ENCODE results near the gene SH3GLB2. TPM values are rescaled to one million over a fixed set of nuclear protein-coding genes. Genes with fewer than 3 reads are reported as not detected.
"Not testable (repeated sequence)": the region's sequence is repeated elsewhere in the genome, so short reads cannot be mapped to it uniquely, and the experiment has no call there.

Gene SH3GLB2
- total and polyA plus RNA-seq, 2 donors (not counting 1 experiment from before 2014, with no cell fraction given), result 27.3 to 42.3 TPM

DNA sequence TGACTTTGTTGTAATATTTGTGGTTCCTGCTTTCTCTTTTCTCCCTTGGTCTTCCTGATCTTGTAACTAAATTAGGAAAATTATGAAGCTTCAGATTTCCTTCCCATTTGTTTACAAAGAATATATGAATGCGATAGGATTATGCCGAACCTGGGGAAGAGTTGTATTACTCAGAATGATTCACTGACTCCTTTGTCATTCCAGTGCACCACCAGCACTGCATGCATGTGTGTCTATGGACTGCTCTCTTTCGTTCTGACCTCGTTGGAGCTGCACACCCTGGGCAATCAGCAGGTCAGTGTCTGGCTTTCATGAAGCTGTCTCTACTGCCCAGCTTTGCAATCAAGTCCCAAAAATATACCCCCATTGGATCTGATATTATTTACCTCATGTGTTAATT is 55.2 kb downstream of the SH3GLB2 start:
- Histone ChIP-seq H3K9ac (ENCODE audit: insufficient read depth, low read length) (no peak overlapping the region), H3K9me3 (ENCODE audit: control insufficient read depth, insufficient read depth, low read depth, low read length) (no peaks in the 10 kb centered on the region), H3K4me2 (ENCODE audit: extremely low read depth, insufficient read depth, low read length) (peak overlapping the region; percentile 4), H3K36me3 (ENCODE audit: control insufficient read depth, insufficient read depth, low read length) (peaks cover 15% of the 10 kb centered on the region), H3K4me1 (ENCODE audit: control insufficient read depth, extremely low read depth, insufficient read depth, low read length) (no peaks in the 10 kb centered on the region), H3K27me3 (ENCODE audit: control insufficient read depth, insufficient read depth, low read length) (no peaks in the 10 kb centered on the region), H4K20me1 (ENCODE audit: control insufficient read depth, extremely low read depth, insufficient read depth, low read length) (no peaks in the 10 kb centered on the region), H3K27ac (ENCODE audit: insufficient read depth, low read length) (no peak overlapping the region), H2AFZ (ENCODE audit: low read length) (no peak overlapping the region), H3K79me2 (ENCODE audit: control insufficient read depth, insufficient read depth, low read length) (no peaks in the 10 kb centered on the region), H3K4me3 (replicated peaks in 1 of 4; ENCODE audit: control extremely low read depth in 1 of 4, insufficient read depth in 1 of 4, low read depth in 3 of 4, low read length in 4 of 4) (no peak overlapping the region)
- peak; percentile 66 to 77 for DNase-seq (ENCODE audit: low read depth in 2 of 2)
- no peak for TF ChIP-seq EZH2 (IDR thresholded peaks at IDR 0.05; ENCODE audit: low read length, missing control alignments)
- TF ChIP-seq CTCF (conservative IDR thresholded peaks at IDR 0.05 in 1 of 2, IDR thresholded peaks at IDR 0.05 in 1 of 2; ENCODE audit: low read depth in 1 of 2, low read length in 2 of 2), result no peak

DNA sequence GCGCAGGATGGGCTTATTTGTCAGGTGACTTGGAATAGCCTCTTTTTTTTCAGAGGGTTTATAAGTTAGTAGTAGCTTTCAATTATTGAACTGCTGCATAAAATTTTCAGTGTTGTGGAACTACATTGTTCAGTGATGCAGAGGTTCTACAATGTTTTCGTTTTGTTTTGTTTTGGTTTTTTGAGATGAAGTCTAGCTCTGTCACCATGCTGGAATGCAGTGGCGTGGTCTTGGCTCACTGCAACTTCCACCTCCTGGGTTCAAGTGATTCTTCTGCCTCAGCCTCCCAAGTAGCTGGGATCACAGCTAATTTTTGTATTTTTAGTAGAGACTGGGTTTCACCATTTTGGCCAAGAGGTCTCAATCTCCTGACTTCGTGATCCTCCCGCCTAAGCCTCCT is 58.6 kb downstream of the SH3GLB2 start:
- Histone ChIP-seq H3K4me2 (ENCODE audit: extremely low read depth, insufficient read depth, low read length) (no peak overlapping the region), H3K27ac (ENCODE audit: insufficient read depth, low read length) (no peak overlapping the region), H2AFZ (ENCODE audit: low read length) (no peak overlapping the region), H3K27me3 (ENCODE audit: control insufficient read depth, insufficient read depth, low read length) (no peaks in the 10 kb centered on the region), H3K9me3 (ENCODE audit: control insufficient read depth, insufficient read depth, low read depth, low read length) (no peaks in the 10 kb centered on the region), H3K4me3 (replicated peaks in 1 of 4; ENCODE audit: control extremely low read depth in 1 of 4, insufficient read depth in 1 of 4, low read depth in 3 of 4, low read length in 4 of 4) (no peak overlapping the region), H3K36me3 (ENCODE audit: control insufficient read depth, insufficient read depth, low read length) (peaks cover 14% of the 10 kb centered on the region), H3K79me2 (ENCODE audit: control insufficient read depth, insufficient read depth, low read length) (no peaks in the 10 kb centered on the region), H4K20me1 (ENCODE audit: control insufficient read depth, extremely low read depth, insufficient read depth, low read length) (no peaks in the 10 kb centered on the region), H3K4me1 (ENCODE audit: control insufficient read depth, extremely low read depth, insufficient read depth, low read length) (no peaks in the 10 kb centered on the region), H3K9ac (ENCODE audit: insufficient read depth, low read length) (no peak overlapping the region)
- DNase-seq (ENCODE audit: low read depth in 2 of 2), result peak in 1 of 2 donors; percentile 52
- TF ChIP-seq CTCF (conservative IDR thresholded peaks at IDR 0.05 in 1 of 2, IDR thresholded peaks at IDR 0.05 in 1 of 2; ENCODE audit: low read depth in 1 of 2, low read length in 2 of 2), result no peak
- no peak for TF ChIP-seq EZH2 (IDR thresholded peaks at IDR 0.05; ENCODE audit: low read length, missing control alignments)

DNA sequence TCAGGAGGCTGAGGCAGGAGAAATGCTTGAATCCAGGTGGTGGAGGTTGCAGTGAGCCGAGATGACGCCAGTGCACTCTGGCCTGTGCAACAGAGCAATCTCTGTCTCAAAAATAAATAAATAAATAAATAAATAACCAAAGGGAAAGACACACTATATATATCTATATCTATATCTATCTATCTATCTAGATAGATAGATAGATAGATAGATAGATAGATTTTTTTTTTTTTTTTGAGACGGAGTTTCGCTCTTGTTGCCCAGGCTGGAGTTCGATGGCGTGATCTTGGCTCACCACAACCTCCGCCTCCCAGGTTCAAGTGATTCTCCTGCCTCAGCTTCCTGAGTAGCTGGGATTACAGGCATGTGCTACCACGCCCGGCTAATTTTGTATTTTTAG is 66.7 kb downstream of the SH3GLB2 start:
- not testable (repeated sequence) for H4K20me1 ChIP-seq (ENCODE audit: control insufficient read depth, extremely low read depth, insufficient read depth, low read length); H3K4me3 ChIP-seq (replicated peaks in 1 of 4; ENCODE audit: control extremely low read depth in 1 of 4, insufficient read depth in 1 of 4, low read depth in 3 of 4, low read length in 4 of 4); H2AFZ ChIP-seq (ENCODE audit: low read length); H3K27me3 ChIP-seq (ENCODE audit: control insufficient read depth, insufficient read depth, low read length); H3K9me3 ChIP-seq (ENCODE audit: control insufficient read depth, insufficient read depth, low read depth, low read length); DNase-seq (ENCODE audit: low read depth in 2 of 2); H3K27ac ChIP-seq (ENCODE audit: insufficient read depth, low read length); H3K4me2 ChIP-seq (ENCODE audit: extremely low read depth, insufficient read depth, low read length); H3K9ac ChIP-seq (ENCODE audit: insufficient read depth, low read length); H3K79me2 ChIP-seq (ENCODE audit: control insufficient read depth, insufficient read depth, low read length); H3K36me3 ChIP-seq (ENCODE audit: control insufficient read depth, insufficient read depth, low read length); H3K4me1 ChIP-seq (ENCODE audit: control insufficient read depth, extremely low read depth, insufficient read depth, low read length)

Other genes starting within 250 kb of the SH3GLB2 start
- 7.4 and 9.2 TPM in 2 replicates for gene TBC1D13, start 241.1 kb downstream of the SH3GLB2 start, total RNA-seq
- gene TBC1D13, start 241.1 kb downstream of the SH3GLB2 start, polyA plus RNA-seq, result 20.6 and 24.9 TPM in 2 replicates
- gene ENDOG, start 209.8 kb downstream of the SH3GLB2 start, total RNA-seq, result 15.5 and 22.9 TPM in 2 replicates
- gene ENDOG, start 209.8 kb downstream of the SH3GLB2 start, polyA plus RNA-seq, result 5.2 and 9.6 TPM in 2 replicates
- gene SPOUT1, start 198.5 kb downstream of the SH3GLB2 start, total RNA-seq, result 7.4 and 8.7 TPM in 2 replicates
- gene SPOUT1, start 198.5 kb downstream of the SH3GLB2 start, polyA plus RNA-seq, result 9.0 and 18.1 TPM in 2 replicates
- gene KYAT1, start 146.4 kb downstream of the SH3GLB2 start, total RNA-seq, result 7.4 and 12.4 TPM in 2 replicates
- 4.7 and 6.2 TPM in 2 replicates for gene KYAT1, start 146.4 kb downstream of the SH3GLB2 start, polyA plus RNA-seq
- gene LRRC8A, start 146.2 kb downstream of the SH3GLB2 start, total RNA-seq, result 26.1 and 28.5 TPM in 2 replicates
- gene LRRC8A, start 146.2 kb downstream of the SH3GLB2 start, polyA plus RNA-seq, result 35.4 and 45.0 TPM in 2 replicates
- gene PHYHD1, start 107.3 kb downstream of the SH3GLB2 start, total RNA-seq, result 12.3 and 20.0 TPM in 2 replicates
- 9.8 and 17.7 TPM in 2 replicates for gene PHYHD1, start 107.3 kb downstream of the SH3GLB2 start, polyA plus RNA-seq
- gene DOLK, start 80.7 kb downstream of the SH3GLB2 start, total RNA-seq, result 24.9 and 29.9 TPM in 2 replicates
- 31.4 and 37.5 TPM in 2 replicates for gene DOLK, start 80.7 kb downstream of the SH3GLB2 start, polyA plus RNA-seq
- gene NUP188, start 80.6 kb downstream of the SH3GLB2 start, total RNA-seq, result 28.5 and 31.4 TPM in 2 replicates
- gene NUP188, start 80.6 kb downstream of the SH3GLB2 start, polyA plus RNA-seq, result 28.8 and 65.8 TPM in 2 replicates
- gene MIGA2, start 8.3 kb upstream of the SH3GLB2 start, total RNA-seq, result 20.8 and 23.3 TPM in 2 replicates
- 9.8 and 11.4 TPM in 2 replicates for gene MIGA2, start 8.3 kb upstream of the SH3GLB2 start, polyA plus RNA-seq
- 4.9 and 7.4 TPM in 2 replicates for gene DOLPP1, start 52.8 kb upstream of the SH3GLB2 start, total RNA-seq
- 9.7 and 12.2 TPM in 2 replicates for gene DOLPP1, start 52.8 kb upstream of the SH3GLB2 start, polyA plus RNA-seq
- gene CRAT, start 82.5 kb upstream of the SH3GLB2 start, total RNA-seq, result 33.6 and 45.1 TPM in 2 replicates
- gene CRAT, start 82.5 kb upstream of the SH3GLB2 start, polyA plus RNA-seq, result 34.0 and 37.4 TPM in 2 replicates
- gene PTPA, start 83.1 kb upstream of the SH3GLB2 start, total RNA-seq, result 159 and 203 TPM in 2 replicates
- gene PTPA, start 83.1 kb upstream of the SH3GLB2 start, polyA plus RNA-seq, result 189 and 190 TPM in 2 replicates
- gene IER5L, start 149.9 kb upstream of the SH3GLB2 start, total RNA-seq, result 71.5 and 97.3 TPM in 2 replicates
- gene IER5L, start 149.9 kb upstream of the SH3GLB2 start, polyA plus RNA-seq, result 4.1 and 9.2 TPM in 2 replicates